ENCODE measurements around the gene REXO5.

DNA sequence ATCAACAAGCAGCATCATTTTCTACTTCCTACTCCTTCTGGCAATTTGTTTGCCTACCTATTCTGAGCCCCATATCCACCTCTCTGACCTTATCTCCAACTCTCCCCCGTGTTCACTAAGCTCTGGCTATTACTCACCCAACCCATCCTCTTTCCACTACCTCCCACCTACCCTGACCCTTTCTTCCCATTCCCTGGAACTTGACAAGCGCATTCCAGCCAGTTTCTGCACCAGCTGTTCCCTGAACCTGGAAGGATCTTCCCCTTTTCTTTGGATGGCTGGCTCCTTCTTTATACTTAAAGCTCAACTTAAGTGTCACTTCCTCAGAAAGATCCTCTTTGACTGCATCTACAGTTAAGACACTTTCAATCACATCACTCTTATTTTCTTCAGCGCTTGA is 91.6 kb downstream of the REXO5 start:
- TF ChIP-seq, protein P1, sequence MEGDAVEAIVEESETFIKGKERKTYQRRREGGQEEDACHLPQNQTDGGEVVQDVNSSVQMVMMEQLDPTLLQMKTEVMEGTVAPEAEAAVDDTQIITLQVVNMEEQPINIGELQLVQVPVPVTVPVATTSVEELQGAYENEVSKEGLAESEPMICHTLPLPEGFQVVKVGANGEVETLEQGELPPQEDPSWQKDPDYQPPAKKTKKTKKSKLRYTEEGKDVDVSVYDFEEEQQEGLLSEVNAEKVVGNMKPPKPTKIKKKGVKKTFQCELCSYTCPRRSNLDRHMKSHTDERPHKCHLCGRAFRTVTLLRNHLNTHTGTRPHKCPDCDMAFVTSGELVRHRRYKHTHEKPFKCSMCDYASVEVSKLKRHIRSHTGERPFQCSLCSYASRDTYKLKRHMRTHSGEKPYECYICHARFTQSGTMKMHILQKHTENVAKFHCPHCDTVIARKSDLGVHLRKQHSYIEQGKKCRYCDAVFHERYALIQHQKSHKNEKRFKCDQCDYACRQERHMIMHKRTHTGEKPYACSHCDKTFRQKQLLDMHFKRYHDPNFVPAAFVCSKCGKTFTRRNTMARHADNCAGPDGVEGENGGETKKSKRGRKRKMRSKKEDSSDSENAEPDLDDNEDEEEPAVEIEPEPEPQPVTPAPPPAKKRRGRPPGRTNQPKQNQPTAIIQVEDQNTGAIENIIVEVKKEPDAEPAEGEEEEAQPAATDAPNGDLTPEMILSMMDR (IDR thresholded peaks at IDR 0.05): no peak
- TF ChIP-seq EP300 (IDR thresholded peaks at IDR 0.05; ENCODE audit: low read depth): no peak
